B cell (primary cell): ENCODE measurements around the gene FIBIN.

Experiments used
- CTCF ChIP-seq: fragments of 200-600 bp; IDR thresholded peaks from one replicate; pipeline ENCODE4 v1.8.0; 2022; ENCODE audit warnings: antibody characterized with exemption, mild to moderate bottlenecking
- EZH2 ChIP-seq: IDR thresholded peaks from 2 replicates; pipeline ENCODE4 v1.6.1; 2012; ENCODE audit warnings: borderline replicate concordance, low read depth, mild to moderate bottlenecking, moderate library complexity, low read length; ENCODE audit not compliant: insufficient read depth, poor library complexity, severe bottlenecking

DNA sequence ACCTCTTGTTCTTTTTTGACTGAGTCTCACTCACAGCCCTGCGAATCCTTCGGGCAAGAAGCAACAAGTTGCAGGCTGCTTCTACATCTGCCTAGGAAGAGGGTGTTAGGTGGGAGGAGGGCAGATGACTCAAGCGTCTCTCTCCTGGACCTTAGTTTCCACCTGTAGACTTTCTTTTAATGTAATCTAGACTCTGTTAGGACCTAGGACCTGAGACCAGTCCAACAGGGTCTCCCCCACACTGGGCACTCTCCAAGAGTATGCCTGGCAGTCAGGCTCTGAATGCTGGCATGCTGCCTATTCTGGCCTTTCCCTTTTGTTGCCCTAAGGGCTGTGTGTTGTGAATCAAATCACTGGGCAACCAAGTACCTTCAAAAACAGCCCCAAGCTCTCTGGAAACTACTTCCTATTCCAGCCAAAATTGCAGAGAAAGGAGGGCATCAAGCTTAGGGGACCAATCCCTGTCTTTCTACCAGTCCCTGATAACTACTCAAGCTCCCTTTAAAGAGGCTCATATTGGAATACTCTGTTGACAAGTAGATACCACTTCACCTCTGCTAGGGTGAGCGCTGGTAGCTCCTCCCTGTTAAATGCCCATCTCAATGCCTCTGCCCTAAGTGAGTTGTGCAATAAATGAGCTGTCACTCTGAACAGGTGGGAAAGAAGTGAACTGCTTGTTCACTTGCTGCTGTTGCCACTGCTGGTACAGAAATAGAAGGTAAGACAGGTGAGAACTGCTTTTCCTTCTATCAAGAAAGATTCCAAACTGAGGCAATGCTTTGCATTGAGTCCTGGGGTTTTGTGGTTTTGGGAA is 46.6 kb downstream of the FIBIN start, which contains the start of gene BBOX1:
- TF ChIP-seq CTCF: no peak
- no peak for TF ChIP-seq EZH2
